B cell (primary cell): ENCODE results near the gene UXT. TPM values are rescaled to one million over a fixed set of nuclear protein-coding genes. Genes with fewer than 3 reads are reported as not detected.

Source experiments
- ATAC-seq: fragments of 200-7000 bp; cut with Tn5 transposase; one replicate; pipeline ENCODE4 v1.10.0; 2021; ENCODE audit warnings: low read depth, mild to moderate bottlenecking, moderate number of reproducible peaks, moderate library complexity
- CTCF ChIA-PET: fragments of 350-600 bp; sonication (Branson Sonifier 250); formaldehyde crosslinking; loops from one replicate; lab custom pipeline; 2021; ENCODE audit warnings: antibody characterized with exemption, inconsistent platforms; lab: Charles Lee
- POLR2A ChIA-PET: fragments of 350-600 bp; sonication (Branson Sonifier 250); formaldehyde crosslinking; loops from one replicate; lab custom pipeline; 2021; ENCODE audit warnings: antibody characterized with exemption; lab: Charles Lee
- DNase-seq: peaks from one replicate; pipeline ENCODE4 v3.0.0; 2013
- H2AFZ ChIP-seq: 2 replicates; pipeline ENCODE4 v1.6.1; 2012; ENCODE audit warnings: mild to moderate bottlenecking, low read depth, low read length; ENCODE audit not compliant: insufficient read depth, poor library complexity, severe bottlenecking
- H3K27ac ChIP-seq, 2 donors: 1 replicate in 1 of 2; 2 replicates in 1 of 2; pipeline ENCODE4 v1.5.1; 2012 to 2013; ENCODE audit warnings: low read length in 2 of 2, mild to moderate bottlenecking in 2 of 2, moderate library complexity in 1 of 2
- H3K27me3 ChIP-seq, 4 experiments: fragments of 200-600 bp in 1 of 4; sonication (generic) in 1 of 4; replicated peaks in 1 of 4; 1 replicate in 2 of 4; 2 replicates in 2 of 4; pipeline versions ENCODE4 v1.6.1 to v1.7.0; 2013 to 2016; ENCODE audit warnings: low read length in 3 of 4, mild to moderate bottlenecking in 2 of 4, mixed read lengths in 1 of 4, moderate library complexity in 1 of 4; ENCODE audit not compliant: insufficient read depth in 4 of 4, control insufficient read depth in 3 of 4; ENCODE audit errors: control extremely low read depth in 1 of 4
- H3K36me3 ChIP-seq, 2 experiments: replicated peaks in 1 of 2; 1 replicate in 1 of 2; 2 replicates in 1 of 2; pipeline versions ENCODE4 v1.6.1 to v1.7.1; 2013; ENCODE audit warnings: low read length in 1 of 2; ENCODE audit not compliant: insufficient read depth in 2 of 2, control insufficient read depth in 1 of 2; ENCODE audit errors: control extremely low read depth in 1 of 2, extremely low read depth in 1 of 2
- H3K4me1 ChIP-seq, 2 donors: fragments of 200-600 bp in 1 of 2; sonication (generic) in 1 of 2; 1 replicate in 1 of 2; 2 replicates in 1 of 2; pipeline versions ENCODE4 v1.5.1 to v1.6.1; 2013 to 2017; ENCODE audit warnings: low read length in 2 of 2; ENCODE audit not compliant: control insufficient read depth in 2 of 2, insufficient read depth in 2 of 2
- H3K4me2 ChIP-seq: replicated peaks from 2 replicates; pipeline ENCODE3; 2012; ENCODE audit warnings: mild to moderate bottlenecking, low read depth, low read length; ENCODE audit not compliant: poor library complexity, severe bottlenecking
- H3K4me3 ChIP-seq, 5 experiments: fragments of 200-600 bp in 1 of 5; sonication (generic) in 1 of 5; 1 replicate in 3 of 5; 2 replicates in 2 of 5; pipeline versions ENCODE4 v1.5.1 to v1.7.0; 2011 to 2016; ENCODE audit warnings: low read length in 4 of 5, mild to moderate bottlenecking in 4 of 5, low read depth in 2 of 5, control low read depth in 1 of 5, moderate library complexity in 1 of 5; ENCODE audit not compliant: insufficient read depth in 1 of 5; ENCODE audit errors: control extremely low read depth in 1 of 5, extremely low read depth in 1 of 5
- H3K79me2 ChIP-seq: fragments of 200-600 bp; sonication (generic); one replicate; pipeline ENCODE4 v1.6.0; 2016; ENCODE audit warnings: low read length; ENCODE audit not compliant: control insufficient read depth, insufficient read depth
- H3K9ac ChIP-seq: fragments of 200-600 bp; sonication (generic); 2 replicates; pipeline ENCODE4 v1.6.1; 2017; ENCODE audit warnings: mild to moderate bottlenecking, low read length, moderate library complexity
- H3K9me3 ChIP-seq, 3 donors: one replicate each; pipeline versions ENCODE4 v1.6.1 to v1.7.1; 2013; ENCODE audit warnings: low read length in 2 of 3; ENCODE audit not compliant: control insufficient read depth in 2 of 3, insufficient read depth in 1 of 3; ENCODE audit errors: control extremely low read depth in 1 of 3
- H4K20me1 ChIP-seq: 2 replicates; pipeline ENCODE4 v1.6.0; 2012; ENCODE audit warnings: mild to moderate bottlenecking, low read length; ENCODE audit not compliant: insufficient read depth, control insufficient read depth, poor library complexity, severe bottlenecking
- H3K27ac Mint-ChIP-seq: one replicate; pipeline ENCODE4 v1.8.0; 2021; ENCODE audit warnings: mixed read lengths
- H3K27me3 Mint-ChIP-seq: one replicate; pipeline ENCODE4 v1.8.0; 2021; ENCODE audit warnings: mixed read lengths
- H3K4me1 Mint-ChIP-seq: one replicate; pipeline ENCODE4 v1.8.0; 2021; ENCODE audit warnings: mixed read lengths
- H3K4me3 Mint-ChIP-seq: one replicate; pipeline ENCODE4 v1.8.0; 2021; ENCODE audit warnings: mixed read lengths
- H3K9me3 Mint-ChIP-seq: one replicate; pipeline ENCODE4 v1.8.0; 2022; ENCODE audit warnings: mixed read lengths; ENCODE audit not compliant: insufficient read depth
- EZH2 ChIP-seq: IDR thresholded peaks from 2 replicates; pipeline ENCODE4 v1.6.1; 2012; ENCODE audit warnings: borderline replicate concordance, low read depth, mild to moderate bottlenecking, moderate library complexity, low read length; ENCODE audit not compliant: insufficient read depth, poor library complexity, severe bottlenecking
- WGBS: methylation state at CpG from one replicate; pipeline ENCODE4 v1.1.5; 2013; ENCODE audit warnings: missing lambda C conversion rate; ENCODE audit not compliant: insufficient coverage; 5-methylcytosine and 5-hydroxymethylcytosine counted together
- intact Hi-C: fragments of 100-400 bp; cut with micrococcal nuclease; formaldehyde crosslinking; loops from one replicate; pipeline ENCODE4 v1.10.0; 2022
- polyA plus RNA-seq: library from polyadenylated mRNA; depleted of rRNA; stranded (reverse); fragments of >200 nt; gene quantifications from 2 replicates; pipeline ENCODE4 v1.2.3, GENCODE V29; 2012
- total RNA-seq, 2 donors: library from RNA; stranded (reverse); fragments of 120-200 nt in 1 of 2; gene quantifications; 1 replicate in 1 of 2; 2 replicates in 1 of 2; pipeline versions ENCODE4 v1.2.3 to v1.2.4, GENCODE V29; 2013 to 2022
- TF ChIP-seq, protein P1 (sequence below): fragments of 200-600 bp; IDR thresholded peaks from one replicate; pipeline ENCODE4 v1.8.0; 2022; ENCODE audit warnings: antibody characterized with exemption, mild to moderate bottlenecking

Gene UXT
- total and polyA plus RNA-seq, 2 donors (not counting 1 experiment from before 2014, with no cell fraction given): 177 to 238 TPM

DNA sequence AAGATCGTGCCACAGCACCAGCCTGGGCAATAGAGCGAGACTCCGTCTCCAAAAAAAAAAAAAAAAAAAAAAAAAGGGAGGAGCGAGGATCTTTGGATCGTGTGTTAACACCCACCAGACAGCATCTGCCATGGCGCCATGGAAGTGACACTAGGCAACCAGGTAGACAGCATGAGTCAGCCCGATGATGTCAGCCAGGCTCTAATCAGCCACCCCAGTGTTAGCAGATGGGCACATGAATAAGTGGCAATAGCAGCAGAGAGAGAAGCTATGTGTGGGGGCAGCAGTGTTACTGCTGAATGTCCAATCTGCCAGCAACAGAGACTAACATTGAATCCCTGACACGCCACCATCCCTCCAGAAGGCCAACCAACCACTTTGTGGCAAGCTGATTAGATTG lies 45.9 kb downstream of the UXT start:
- TF ChIP-seq, protein P1, sequence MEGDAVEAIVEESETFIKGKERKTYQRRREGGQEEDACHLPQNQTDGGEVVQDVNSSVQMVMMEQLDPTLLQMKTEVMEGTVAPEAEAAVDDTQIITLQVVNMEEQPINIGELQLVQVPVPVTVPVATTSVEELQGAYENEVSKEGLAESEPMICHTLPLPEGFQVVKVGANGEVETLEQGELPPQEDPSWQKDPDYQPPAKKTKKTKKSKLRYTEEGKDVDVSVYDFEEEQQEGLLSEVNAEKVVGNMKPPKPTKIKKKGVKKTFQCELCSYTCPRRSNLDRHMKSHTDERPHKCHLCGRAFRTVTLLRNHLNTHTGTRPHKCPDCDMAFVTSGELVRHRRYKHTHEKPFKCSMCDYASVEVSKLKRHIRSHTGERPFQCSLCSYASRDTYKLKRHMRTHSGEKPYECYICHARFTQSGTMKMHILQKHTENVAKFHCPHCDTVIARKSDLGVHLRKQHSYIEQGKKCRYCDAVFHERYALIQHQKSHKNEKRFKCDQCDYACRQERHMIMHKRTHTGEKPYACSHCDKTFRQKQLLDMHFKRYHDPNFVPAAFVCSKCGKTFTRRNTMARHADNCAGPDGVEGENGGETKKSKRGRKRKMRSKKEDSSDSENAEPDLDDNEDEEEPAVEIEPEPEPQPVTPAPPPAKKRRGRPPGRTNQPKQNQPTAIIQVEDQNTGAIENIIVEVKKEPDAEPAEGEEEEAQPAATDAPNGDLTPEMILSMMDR: no peak
- TF ChIP-seq EZH2: no peak
- Histone ChIP-seq H3K27ac (no peak overlapping the region), H3K79me2 (no peaks in the 10 kb centered on the region), H3K9ac (no peak overlapping the region), H3K27me3 (peaks cover 0 to under 1% (median under 1%) of the 10 kb centered on the region in 4 experiments), H3K9me3 (no peaks in the 10 kb centered on the region), H3K4me3 (no peak overlapping the region), H3K36me3 (no peaks in the 10 kb centered on the region), H4K20me1 (no peaks in the 10 kb centered on the region), H3K4me1 (no peaks in the 10 kb centered on the region), H2AFZ (no peak overlapping the region), H3K4me2 (no peak overlapping the region)
- POLR2A ChIA-PET: interaction anchor here (0.6 kb wide), 1 partner anchor 909 kb away, joined by 10 read pairs; no protein-coding TSS in a partner anchor
- 100% methylated on average over 2 of the region's 8 CpGs for WGBS
- Mint-ChIP-seq H3K27ac (no peak overlapping the region), H3K4me1 (no peaks in the 10 kb centered on the region), H3K27me3 (peaks cover 20% of the 10 kb centered on the region), H3K4me3 (no peak overlapping the region), H3K9me3 (no peaks in the 10 kb centered on the region)
- intact Hi-C loops: no loop called here
- ATAC-seq: no peak
- DNase-seq: no peak
- CTCF ChIA-PET: no interaction called here

DNA sequence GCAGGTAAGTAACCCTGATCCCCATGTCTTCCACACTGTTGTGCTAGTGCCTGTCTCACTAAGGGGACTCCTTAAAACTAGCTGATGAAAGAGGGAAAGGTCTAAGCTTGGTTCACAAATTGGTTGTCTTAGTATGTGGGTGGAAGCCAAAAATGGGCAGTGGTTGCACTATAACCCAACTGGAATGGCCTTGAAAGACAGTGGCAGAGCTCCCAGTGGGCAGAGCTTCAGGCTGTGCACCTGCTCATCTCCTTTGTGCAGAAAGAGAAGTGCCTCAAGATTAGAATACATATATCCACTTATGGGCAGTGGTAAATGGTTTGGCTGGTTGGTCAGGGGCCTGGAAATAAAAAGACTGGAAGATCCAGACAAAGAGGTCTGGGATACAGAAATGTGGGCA lies 46.6 kb downstream of the UXT start:
- Histone ChIP-seq H2AFZ (no peak overlapping the region), H3K27me3 (no peaks in the 10 kb centered on the region), H3K4me2 (no peak overlapping the region), H3K36me3 (no peaks in the 10 kb centered on the region), H3K27ac (no peak overlapping the region), H4K20me1 (no peaks in the 10 kb centered on the region), H3K79me2 (no peaks in the 10 kb centered on the region), H3K4me3 (no peak overlapping the region), H3K4me1 (no peaks in the 10 kb centered on the region), H3K9me3 (no peaks in the 10 kb centered on the region), H3K9ac (no peak overlapping the region)
- ChIA-PET POLR2A (no interaction called here), CTCF (no interaction called here)
- Mint-ChIP-seq H3K27me3 (peaks cover 13% of the 10 kb centered on the region), H3K9me3 (no peaks in the 10 kb centered on the region), H3K4me3 (no peak overlapping the region), H3K4me1 (no peaks in the 10 kb centered on the region), H3K27ac (no peak overlapping the region)
- DNase-seq: no peak
- TF ChIP-seq EZH2: no peak
- TF ChIP-seq, protein P1: no peak
- no peak for ATAC-seq
- intact Hi-C loops: no loop called here
